HepG2 (cell line): Measurements from ENCODE around the gene SP5. TPM values are rescaled to one million over a fixed set of nuclear protein-coding genes. Genes with fewer than 3 reads are reported as not detected.

Experiments
- GPN1 ChIP-seq: sonication (generic); formaldehyde crosslinking; IDR thresholded peaks from 2 replicates; pipeline ENCODE4 v1.5.1; 2020; ENCODE audit warnings: missing genetic modification reagents, borderline replicate concordance
- KAT2B ChIP-seq: fragments of 150-350 bp; IDR thresholded peaks from 2 replicates; pipeline ENCODE4 v1.6.1; 2014; ENCODE audit warnings: low read depth, low read length, borderline replicate concordance
- MEF2D ChIP-seq: sonication (generic); formaldehyde crosslinking; IDR thresholded peaks from 2 replicates; pipeline ENCODE4 v1.5.1; 2020; ENCODE audit warnings: mild to moderate bottlenecking, missing genetic modification reagents
- PHF5A ChIP-seq: IDR thresholded peaks from one replicate; pipeline ENCODE4 v1.6.1; 2018; ENCODE audit warnings: low read depth, missing genetic modification reagents; ENCODE audit not compliant: unreplicated experiment
- PRDM10 ChIP-seq: sonication (generic); formaldehyde crosslinking; IDR thresholded peaks from 2 replicates; pipeline ENCODE4 v1.4.0; 2020; ENCODE audit warnings: low read depth, missing genetic modification reagents
- RAD21 ChIP-seq: fragments of 450-650 bp; formaldehyde crosslinking; IDR thresholded peaks from 2 replicates; pipeline ENCODE4 v1.5.0; 2020; ENCODE audit warnings: mild to moderate bottlenecking
- RBFOX2 ChIP-seq: fragments of 200-400 bp; formaldehyde crosslinking; IDR thresholded peaks from 2 replicates; pipeline ENCODE4 v1.6.1; 2017; ENCODE audit warnings: low read depth, mild to moderate bottlenecking, low read length
- RFX3 ChIP-seq: IDR thresholded peaks from 2 replicates; pipeline ENCODE4 v1.6.1; 2016; ENCODE audit warnings: missing biosample characterization, missing genetic modification reagents
- ZNF12 ChIP-seq: sonication (generic); formaldehyde crosslinking; IDR thresholded peaks from 2 replicates; pipeline ENCODE4 v1.5.0; 2020; ENCODE audit warnings: missing genetic modification reagents
- ZNF24 ChIP-seq: fragments of 450-650 bp; IDR thresholded peaks from 2 replicates; pipeline ENCODE4 v1.6.1; 2017; ENCODE audit warnings: antibody characterized with exemption, mild to moderate bottlenecking
- ZNF580 ChIP-seq: IDR thresholded peaks from 2 replicates; pipeline ENCODE4 v1.6.1; 2016; ENCODE audit warnings: low read depth, borderline replicate concordance
- ZNF607 ChIP-seq: sonication (generic); formaldehyde crosslinking; IDR thresholded peaks from 2 replicates; pipeline ENCODE4 v1.5.1; 2020; ENCODE audit warnings: missing genetic modification reagents, mild to moderate bottlenecking, borderline replicate concordance
- ZNF609 ChIP-seq: sonication (generic); formaldehyde crosslinking; IDR thresholded peaks from 2 replicates; pipeline ENCODE4 v1.4.0; 2020; ENCODE audit warnings: mild to moderate bottlenecking, missing genetic modification reagents, borderline replicate concordance
- ZNF773 ChIP-seq: sonication (generic); formaldehyde crosslinking; IDR thresholded peaks from 2 replicates; pipeline ENCODE4 v1.4.0; 2020; ENCODE audit warnings: missing genetic modification reagents, borderline replicate concordance
- ZSCAN25 ChIP-seq: sonication (generic); formaldehyde crosslinking; IDR thresholded peaks from 2 replicates; pipeline ENCODE4 v1.8.0; 2022; ENCODE audit warnings: mild to moderate bottlenecking, missing genetic modification reagents
- polyA plus RNA-seq, 8 experiments: library from polyadenylated mRNA; depleted of rRNA in 3 of 8; stranded (reverse) in 7 of 8; unstranded in 1 of 8; fragments of >200 nt; fragmentation: Illumina TruSeq in 4 of 8; extraction: Trizol in 4 of 8; gene quantifications; 2 replicates each; pipeline versions ENCODE4 v1.2.1 to v1.2.3, GENCODE V29; 2011 to 2016; ENCODE audit warnings: low read depth in 4 of 8, missing spikeins in 1 of 8, mixed read lengths in 1 of 8; ENCODE audit not compliant: insufficient read depth in 1 of 8
- total RNA-seq, 5 experiments: library from RNA; depleted of rRNA; stranded (reverse); fragments of >200 nt; fragmentation: Illumina TruSeq; extraction: Trizol; gene quantifications; 2 replicates each; pipeline ENCODE4 v1.2.3, GENCODE V29; 2016; ENCODE audit warnings: low read depth in 1 of 5
- TF ChIP-seq, protein P1 (sequence below): sonication (generic); formaldehyde crosslinking; IDR thresholded peaks from 2 replicates; pipeline ENCODE4 v1.5.0; 2020; ENCODE audit warnings: missing genetic modification reagents

The SP5 gene
- total and polyA plus RNA-seq, 2 of the 13 experiments (the other 11 are each of a cell fraction or from before 2014, with no cell fraction given), result 50.8 to 119 TPM

DNA sequence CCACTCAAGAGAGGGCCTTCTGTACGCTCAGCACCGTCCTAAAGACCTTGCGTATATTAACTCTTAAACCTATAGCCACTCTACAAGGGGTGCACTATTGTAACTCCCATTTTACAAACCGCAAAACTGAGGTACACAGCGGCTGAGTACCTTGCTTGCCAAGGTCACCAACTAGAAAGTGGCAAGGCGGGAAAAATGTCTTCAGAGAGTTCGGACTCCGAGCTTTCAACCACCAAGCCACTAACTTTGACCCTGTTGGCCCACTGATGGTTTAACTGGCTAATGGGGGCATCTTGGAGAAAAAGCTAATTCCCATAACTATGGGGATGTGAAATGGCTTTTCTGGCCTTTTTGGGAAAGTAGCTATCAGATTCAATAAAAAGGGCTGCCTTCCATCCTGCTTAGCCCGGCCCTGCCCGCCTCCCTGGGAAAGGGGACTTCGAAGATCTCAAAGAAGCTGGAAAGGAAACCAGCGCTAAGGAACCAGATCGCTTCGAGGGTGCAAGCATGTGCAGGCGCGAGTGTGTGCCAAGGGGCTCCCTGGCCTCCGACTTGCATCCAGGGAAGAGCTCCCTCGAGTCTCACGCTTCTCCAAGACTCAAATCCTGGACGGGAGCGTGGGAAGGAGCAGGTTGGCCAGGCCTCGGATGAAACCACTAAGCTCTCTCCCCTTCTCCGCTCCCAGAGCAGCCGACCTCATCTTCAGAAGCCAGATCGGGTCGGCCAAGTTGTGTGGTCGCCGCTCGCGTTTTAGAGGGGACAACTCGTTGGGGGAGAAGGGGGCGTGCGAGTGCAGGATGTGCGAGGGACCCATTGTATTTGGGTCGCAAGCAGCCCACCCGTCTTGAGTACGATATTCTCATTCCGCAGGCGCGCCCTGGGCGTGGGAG, 2.2 kb upstream of the SP5 start (continued):
- TF ChIP-seq PRDM10 (CRISPR knock-in tag) (peak; percentile 41; the same call in 1 of the 2 replicates), ZNF12 (CRISPR knock-in tag) (no peak), MEF2D (CRISPR knock-in tag) (peak; percentile 82; the same call in 1 of the 2 replicates), PHF5A (CRISPR knock-in tag) (no peak), ZNF580 (0 out of 2 replicates have a peak, but pooled peaks have one; percentile 6), ZNF773 (CRISPR knock-in tag) (0 out of 2 replicates have a peak, but pooled peaks have one; percentile 12), RBFOX2 (no peak; the same call in 1 of the 2 replicates), ZNF607 (CRISPR knock-in tag) (no peak; the same call in 1 of the 2 replicates), RAD21 (CRISPR knock-in tag) (no peak), ZNF24 (no peak), KAT2B (no peak), GPN1 (no peak), ZNF609 (CRISPR knock-in tag) (no peak), ZSCAN25 (CRISPR knock-in tag) (no peak), RFX3 (CRISPR knock-in tag) (no peak)
- TF ChIP-seq, protein P1, sequence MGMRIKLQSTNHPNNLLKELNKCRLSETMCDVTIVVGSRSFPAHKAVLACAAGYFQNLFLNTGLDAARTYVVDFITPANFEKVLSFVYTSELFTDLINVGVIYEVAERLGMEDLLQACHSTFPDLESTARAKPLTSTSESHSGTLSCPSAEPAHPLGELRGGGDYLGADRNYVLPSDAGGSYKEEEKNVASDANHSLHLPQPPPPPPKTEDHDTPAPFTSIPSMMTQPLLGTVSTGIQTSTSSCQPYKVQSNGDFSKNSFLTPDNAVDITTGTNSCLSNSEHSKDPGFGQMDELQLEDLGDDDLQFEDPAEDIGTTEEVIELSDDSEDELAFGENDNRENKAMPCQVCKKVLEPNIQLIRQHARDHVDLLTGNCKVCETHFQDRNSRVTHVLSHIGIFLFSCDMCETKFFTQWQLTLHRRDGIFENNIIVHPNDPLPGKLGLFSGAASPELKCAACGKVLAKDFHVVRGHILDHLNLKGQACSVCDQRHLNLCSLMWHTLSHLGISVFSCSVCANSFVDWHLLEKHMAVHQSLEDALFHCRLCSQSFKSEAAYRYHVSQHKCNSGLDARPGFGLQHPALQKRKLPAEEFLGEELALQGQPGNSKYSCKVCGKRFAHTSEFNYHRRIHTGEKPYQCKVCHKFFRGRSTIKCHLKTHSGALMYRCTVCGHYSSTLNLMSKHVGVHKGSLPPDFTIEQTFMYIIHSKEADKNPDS (CRISPR knock-in tag), result 0 out of 2 replicates have a peak, but pooled peaks have one; percentile 20
